ENCODE data around the gene MPPED2. TPM values are rescaled to one million over a fixed set of nuclear protein-coding genes. Genes with fewer than 3 reads are reported as not detected.

The MPPED2 gene
- total and polyA plus RNA-seq, 2 of the 13 experiments (the other 11 are each of a cell fraction or from before 2014, with no cell fraction given): not detected

- no peaks in the 10 kb centered on the region for H3K27me3 ChIP-seq (ENCODE audit: control insufficient read depth in 1 of 2, insufficient read depth in 2 of 2, low read length in 2 of 2)
- FAIRE-seq (no peak), ATAC-seq (no peak), DNase-seq (ENCODE audit: low spot score) (no peak)
- no peaks in the 10 kb centered on the region for H4K20me1 ChIP-seq (ENCODE audit: insufficient read depth, low read length)
- H3K79me2 ChIP-seq (ENCODE audit: insufficient read depth, low read length): no peaks in the 10 kb centered on the region
- ChIA-PET CTCF (ENCODE audit: low intra/inter-chr PET ratio, low total read pairs) (no interaction called here), POLR2A (no interaction called here)
- H3K4me3 ChIP-seq (replicated peaks in 1 of 3; ENCODE audit: insufficient read depth in 1 of 3, low read depth in 2 of 3, low read length in 3 of 3): no peak overlapping the region
- TF ChIP-seq SKI (IDR thresholded peaks at IDR 0.05; ENCODE audit: partially characterized antibody): no peak
- no peak for TF ChIP-seq HOXA3 (CRISPR knock-in tag; IDR thresholded peaks at IDR 0.05)
- no peak for TF ChIP-seq ZNF205 (CRISPR knock-in tag; IDR thresholded peaks at IDR 0.05)
- TF ChIP-seq, protein P1, sequence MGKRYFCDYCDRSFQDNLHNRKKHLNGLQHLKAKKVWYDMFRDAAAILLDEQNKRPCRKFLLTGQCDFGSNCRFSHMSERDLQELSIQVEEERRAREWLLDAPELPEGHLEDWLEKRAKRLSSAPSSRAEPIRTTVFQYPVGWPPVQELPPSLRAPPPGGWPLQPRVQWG (CRISPR knock-in tag; IDR thresholded peaks at IDR 0.05; ENCODE audit: borderline replicate concordance, low read depth): no peak
- no peak for TF ChIP-seq SMAD3 (CRISPR knock-in tag; IDR thresholded peaks at IDR 0.05)
- TF ChIP-seq PITX1 (CRISPR knock-in tag; IDR thresholded peaks at IDR 0.05): no peak
- no peak for TF ChIP-seq ZNF816 (CRISPR knock-in tag; IDR thresholded peaks at IDR 0.05; ENCODE audit: borderline replicate concordance)
- TF ChIP-seq ZMAT3 (CRISPR knock-in tag; conservative IDR thresholded peaks at IDR 0.05): no peak
- TF ChIP-seq, protein P2, sequence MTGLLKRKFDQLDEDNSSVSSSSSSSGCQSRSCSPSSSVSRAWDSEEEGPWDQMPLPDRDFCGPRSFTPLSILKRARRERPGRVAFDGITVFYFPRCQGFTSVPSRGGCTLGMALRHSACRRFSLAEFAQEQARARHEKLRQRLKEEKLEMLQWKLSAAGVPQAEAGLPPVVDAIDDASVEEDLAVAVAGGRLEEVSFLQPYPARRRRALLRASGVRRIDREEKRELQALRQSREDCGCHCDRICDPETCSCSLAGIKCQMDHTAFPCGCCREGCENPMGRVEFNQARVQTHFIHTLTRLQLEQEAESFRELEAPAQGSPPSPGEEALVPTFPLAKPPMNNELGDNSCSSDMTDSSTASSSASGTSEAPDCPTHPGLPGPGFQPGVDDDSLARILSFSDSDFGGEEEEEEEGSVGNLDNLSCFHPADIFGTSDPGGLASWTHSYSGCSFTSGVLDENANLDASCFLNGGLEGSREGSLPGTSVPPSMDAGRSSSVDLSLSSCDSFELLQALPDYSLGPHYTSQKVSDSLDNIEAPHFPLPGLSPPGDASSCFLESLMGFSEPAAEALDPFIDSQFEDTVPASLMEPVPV (CRISPR knock-in tag; IDR thresholded peaks at IDR 0.05): no peak
- TF ChIP-seq CBFB (CRISPR knock-in tag; IDR thresholded peaks at IDR 0.05): no peak
- TF ChIP-seq HHEX (CRISPR knock-in tag; IDR thresholded peaks at IDR 0.05): no peak
- TF ChIP-seq MED8 (CRISPR knock-in tag; IDR thresholded peaks at IDR 0.05; ENCODE audit: insufficient replicate concordance): no peak
- no peak for TF ChIP-seq ZBTB38 (CRISPR knock-in tag; IDR thresholded peaks at IDR 0.05)
- no peak for TF ChIP-seq SMAD1 (CRISPR knock-in tag; IDR thresholded peaks at IDR 0.05; ENCODE audit: borderline replicate concordance, low read depth)
- TF ChIP-seq KLF12 (CRISPR knock-in tag; IDR thresholded peaks at IDR 0.05; ENCODE audit: borderline replicate concordance): no peak
- no peak for TF ChIP-seq ZNF326 (CRISPR knock-in tag; IDR thresholded peaks at IDR 0.05; ENCODE audit: borderline replicate concordance)
- no peak for TF ChIP-seq MTA3 (CRISPR knock-in tag; IDR thresholded peaks at IDR 0.05)
- H3K9me3 ChIP-seq (ENCODE audit: low read length): no peaks in the 10 kb centered on the region
- H3K4me2 ChIP-seq (ENCODE audit: low read depth, low read length): no peak overlapping the region
- H3K36me3 ChIP-seq (replicated peaks in 1 of 2; ENCODE audit: control insufficient read depth in 1 of 2, insufficient read depth in 2 of 2, low read length in 2 of 2): no peaks in the 10 kb centered on the region
- no peak overlapping the region for H3K9ac ChIP-seq (ENCODE audit: insufficient read depth, low read depth, low read length)
- H3K27ac ChIP-seq (ENCODE audit: extremely low read length, insufficient read depth, low read length): no peak overlapping the region
- H2AFZ ChIP-seq (ENCODE audit: low read length): no peak overlapping the region
- in situ Hi-C loops (cut with HindIII; ENCODE audit: extremely low pct_ligation_motif_present, low pct_unique_long_range_greater_than_20kb) (no loop called here), intact Hi-C loops (cut with micrococcal nuclease; ENCODE audit: unreplicated experiment) (no loop called here)
- H3K4me1 ChIP-seq (ENCODE audit: insufficient read depth, low read length): no peaks in the 10 kb centered on the region
- BruUV-seq (replicated peaks): no TSS peak
- WGBS (ENCODE audit: low lambda C conversion rate): 22% methylated on average over 5 of the region's 5 CpGs
Measured at GRCh38 chr11:30567120-30567519, 19.0 kb downstream of the MPPED2 start.
